Stimulated activated effector memory CD8-positive, alpha-beta T cell treated with anti-CD3 and anti-CD28 coated beads, Interleukin-12 subunit alpha, Interleukin-12 subunit beta, amount 100 ng/mL, for 72 hours (primary cell): ENCODE measurements around the gene CDH22.
A peak's percentile ranks its signal among the peaks of the same experiment; 100 is the strongest.

Source experiments
- ATAC-seq: fragments of 150-1000 bp; cut with Tn5 transposase; 2 replicates; pipeline ENCODE4 v1.10.0; 2021
- DNase-seq, 2 donors: peaks; one replicate each; pipeline ENCODE4 v3.0.0; 2021 to 2022; ENCODE audit warnings: low spot score in 2 of 2
- H3K27ac Mint-ChIP-seq: one replicate; pipeline ENCODE4 v1.8.0; 2022; ENCODE audit warnings: mild to moderate bottlenecking, mixed read lengths
- H3K36me3 Mint-ChIP-seq: one replicate; pipeline ENCODE4 v1.8.0; 2022; ENCODE audit warnings: mild to moderate bottlenecking, mixed read lengths
- H3K4me1 Mint-ChIP-seq: one replicate; pipeline ENCODE4 v1.8.0; 2022; ENCODE audit warnings: mixed read lengths
- H3K4me3 Mint-ChIP-seq: one replicate; pipeline ENCODE4 v1.8.0; 2022; ENCODE audit warnings: mild to moderate bottlenecking, mixed read lengths
- H3K9me3 Mint-ChIP-seq: one replicate; pipeline ENCODE4 v1.8.0; 2022; ENCODE audit warnings: mixed read lengths

The CDH22 gene

GRCh38 chr20:46308258-46309157, at the start of gene CDH22:
Gene CDH22 (minus strand): TSS chr20:46308498. CDS start chr20:46251294, 57,204 bp downstream.
- peak; percentile 4 to 54 for DNase-seq
- H3K27ac Mint-ChIP-seq = no peak within 1 kb of the TSS
- ATAC-seq = peak; percentile 56
- no peaks in the 10 kb centered on the region for H3K36me3 Mint-ChIP-seq
- H3K4me1 Mint-ChIP-seq = peaks cover 17% of the 10 kb centered on the region
- H3K9me3 Mint-ChIP-seq = no peaks in the 10 kb centered on the region
- H3K4me3 Mint-ChIP-seq = peak within 1 kb of the TSS; percentile 45

GRCh38 chr20:46357030-46357514, 48.8 kb upstream of the CDH22 start:
- H3K36me3 Mint-ChIP-seq = peaks cover 49% of the 10 kb centered on the region
- DNase-seq = no peak
- H3K9me3 Mint-ChIP-seq = no peaks in the 10 kb centered on the region
- peak overlapping the region; percentile 86 for H3K27ac Mint-ChIP-seq
- no peak for ATAC-seq
- H3K4me3 Mint-ChIP-seq = no peak overlapping the region
- peaks cover 66% of the 10 kb centered on the region for H3K4me1 Mint-ChIP-seq

DNA sequence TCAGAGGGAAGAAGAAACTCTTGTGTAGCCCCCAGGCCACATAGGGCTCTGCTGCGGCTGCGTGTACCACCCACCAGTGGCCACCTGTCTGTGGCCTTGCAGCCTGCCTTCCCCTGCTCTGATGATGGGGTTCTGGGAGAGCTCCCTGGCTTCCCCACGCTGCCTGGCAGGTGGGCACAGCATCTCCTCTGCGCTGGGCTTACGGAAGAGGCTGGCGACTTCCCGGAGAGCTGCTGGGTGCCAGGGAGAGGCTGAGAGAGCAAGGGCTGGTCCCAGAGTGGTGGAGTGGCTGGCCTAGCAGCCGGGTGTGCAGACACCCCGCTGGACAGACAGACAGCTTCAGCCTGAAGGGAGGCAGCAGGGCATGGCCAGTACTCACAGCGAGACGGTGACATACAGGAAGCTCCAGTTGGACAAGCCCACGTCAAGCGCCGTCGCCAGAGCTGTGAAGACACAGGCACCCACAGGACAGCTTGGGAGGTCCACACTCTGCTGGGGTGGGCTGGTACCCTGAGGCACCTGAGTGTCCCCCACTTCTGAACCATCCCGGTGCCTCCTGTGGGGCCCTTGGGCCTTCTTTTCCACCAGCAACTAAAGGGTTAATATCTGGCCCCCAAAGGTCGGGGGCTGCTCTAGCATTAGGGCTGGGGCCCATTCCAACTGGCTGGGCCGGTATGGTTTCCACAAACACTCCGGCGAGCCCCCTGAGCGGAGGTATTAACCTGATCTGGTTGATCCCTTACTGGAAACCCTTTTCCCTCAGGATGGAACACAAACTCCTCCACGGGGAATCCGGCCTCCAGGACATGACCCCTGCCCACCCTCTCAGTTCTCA, 48.1 kb upstream of the CDH22 start:
- H3K36me3 Mint-ChIP-seq = peaks cover 45% of the 10 kb centered on the region
- ATAC-seq = no peak
- H3K27ac Mint-ChIP-seq = peak overlapping the region; percentile 92
- H3K4me1 Mint-ChIP-seq = peaks cover 61% of the 10 kb centered on the region
- H3K9me3 Mint-ChIP-seq = no peaks in the 10 kb centered on the region
- no peak overlapping the region for H3K4me3 Mint-ChIP-seq
- no peak for DNase-seq

- Mint-ChIP-seq H3K36me3 (peaks cover 41% of the 10 kb centered on the region), H3K27ac (peak overlapping the region; percentile 92), H3K9me3 (no peaks in the 10 kb centered on the region), H3K4me1 (peaks cover 61% of the 10 kb centered on the region), H3K4me3 (no peak overlapping the region)
- ATAC-seq (no peak), DNase-seq (no peak)
These were observed 47.5 kb upstream of the CDH22 start for GRCh38 chr20:46355778-46356177.

- no peak for ATAC-seq
- H3K27ac Mint-ChIP-seq = peak overlapping the region; percentile 92
- H3K36me3 Mint-ChIP-seq = peaks cover 44% of the 10 kb centered on the region
- H3K4me1 Mint-ChIP-seq = peaks cover 68% of the 10 kb centered on the region
- H3K9me3 Mint-ChIP-seq = no peaks in the 10 kb centered on the region
- no peak overlapping the region for H3K4me3 Mint-ChIP-seq
- no peak for DNase-seq
These were observed 46.8 kb upstream of the CDH22 start for GRCh38 chr20:46354920-46355654.

GRCh38 chr20:46354207-46354555, 45.9 kb upstream of the CDH22 start:
- peak overlapping the region; percentile 92 for H3K27ac Mint-ChIP-seq
- H3K36me3 Mint-ChIP-seq = peaks cover 46% of the 10 kb centered on the region
- no peak overlapping the region for H3K4me3 Mint-ChIP-seq
- ATAC-seq = no peak
- DNase-seq = no peak
- H3K9me3 Mint-ChIP-seq = no peaks in the 10 kb centered on the region
- H3K4me1 Mint-ChIP-seq = peaks cover 59% of the 10 kb centered on the region

- Mint-ChIP-seq H3K9me3 (no peaks in the 10 kb centered on the region), H3K4me1 (peaks cover 54% of the 10 kb centered on the region), H3K4me3 (no peak overlapping the region), H3K27ac (peak overlapping the region; percentile 92), H3K36me3 (peaks cover 51% of the 10 kb centered on the region)
- ATAC-seq (no peak), DNase-seq (no peak)
These were observed 45.4 kb upstream of the CDH22 start for GRCh38 chr20:46353500-46354206.

DNA sequence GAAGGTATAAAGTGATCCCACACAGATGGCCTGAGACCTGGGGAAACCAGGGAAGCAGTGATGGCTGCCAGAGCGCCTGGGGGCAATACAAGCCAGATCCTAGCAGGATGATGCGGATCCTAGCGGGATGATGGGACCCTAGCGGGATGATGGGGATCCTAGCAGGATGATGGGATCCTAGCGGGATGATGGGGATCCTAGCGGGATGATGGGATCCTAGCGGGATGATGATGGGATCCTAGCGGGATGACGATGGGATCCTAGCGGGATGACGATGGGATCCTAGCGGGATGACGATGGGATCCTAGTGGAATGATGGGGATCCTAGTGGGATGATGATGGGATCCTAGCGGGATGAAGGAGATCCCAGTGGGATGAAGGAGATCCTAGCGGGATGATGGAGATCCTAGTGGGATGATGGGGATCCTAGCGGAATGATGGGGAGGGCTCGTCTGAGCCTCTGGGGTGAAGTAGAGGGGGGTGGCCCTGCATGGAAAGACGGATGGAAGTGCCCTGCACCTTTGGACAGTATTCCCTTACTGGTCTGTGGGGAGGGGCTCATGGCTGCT, 44.2 kb upstream of the CDH22 start:
- no peak for ATAC-seq
- peak overlapping the region; percentile 92 for H3K27ac Mint-ChIP-seq
- H3K4me3 Mint-ChIP-seq = no peak overlapping the region
- peaks cover 50% of the 10 kb centered on the region for H3K36me3 Mint-ChIP-seq
- H3K4me1 Mint-ChIP-seq = peaks cover 44% of the 10 kb centered on the region
- no peaks in the 10 kb centered on the region for H3K9me3 Mint-ChIP-seq
- DNase-seq = no peak

DNA sequence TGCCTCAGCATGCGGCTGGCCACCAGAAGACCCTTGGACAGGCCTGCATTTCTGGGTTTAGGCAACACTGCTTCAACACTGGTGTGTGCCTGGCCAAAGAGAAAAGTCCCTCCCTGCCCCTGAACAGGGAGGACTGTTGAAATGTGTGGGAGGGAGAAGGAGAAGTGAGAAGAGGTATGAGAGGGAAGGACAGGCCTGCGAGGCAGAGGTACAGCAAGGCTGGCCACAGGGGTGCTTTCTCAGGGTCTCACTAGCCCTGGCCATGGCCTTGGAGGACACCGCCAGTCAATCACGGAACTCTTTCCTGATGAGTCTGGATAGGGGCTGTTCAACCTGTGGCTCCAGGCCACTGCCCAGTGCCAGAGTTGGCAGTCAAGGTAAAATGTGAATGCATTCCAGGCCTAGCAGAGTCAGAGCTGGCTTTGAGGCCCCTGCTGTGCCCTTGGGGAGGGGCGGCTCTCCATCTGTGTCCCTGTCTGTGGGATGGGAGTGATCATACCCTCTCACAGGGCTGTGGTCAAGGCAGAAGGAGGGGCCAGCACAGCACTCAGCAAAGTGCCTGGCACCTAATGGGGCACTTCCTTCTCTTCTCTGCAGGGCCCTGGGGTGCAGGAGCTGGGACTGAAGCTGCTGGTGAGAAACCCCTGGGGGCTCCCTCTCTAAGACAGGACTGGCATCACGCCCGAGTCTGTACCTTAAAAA, 43.2 kb upstream of the CDH22 start:
- ATAC-seq = no peak
- peak overlapping the region; percentile 92 for H3K27ac Mint-ChIP-seq
- no peak overlapping the region for H3K4me3 Mint-ChIP-seq
- H3K9me3 Mint-ChIP-seq = no peaks in the 10 kb centered on the region
- peaks cover 48% of the 10 kb centered on the region for H3K36me3 Mint-ChIP-seq
- DNase-seq = no peak
- H3K4me1 Mint-ChIP-seq = peaks cover 38% of the 10 kb centered on the region

DNA sequence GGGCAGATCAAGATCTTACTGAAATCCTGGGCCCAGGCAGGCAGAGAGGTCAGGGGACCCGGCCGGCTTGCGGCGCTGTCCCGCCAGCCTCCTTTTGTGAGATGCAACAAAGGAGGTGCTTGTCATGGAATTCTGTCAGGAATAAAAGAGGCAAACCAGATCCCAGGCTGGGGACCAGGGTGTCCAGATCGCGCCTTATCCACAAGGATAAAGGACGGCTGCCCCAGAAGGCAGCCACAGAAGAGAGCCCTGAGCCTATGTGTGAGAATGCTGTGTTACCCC, 42.6 kb upstream of the CDH22 start:
- peak overlapping the region; percentile 42 for H3K4me3 Mint-ChIP-seq
- no peaks in the 10 kb centered on the region for H3K9me3 Mint-ChIP-seq
- DNase-seq (no peak), ATAC-seq (no peak)
- peak overlapping the region; percentile 92 for H3K27ac Mint-ChIP-seq
- peaks cover 46% of the 10 kb centered on the region for H3K36me3 Mint-ChIP-seq
- peaks cover 37% of the 10 kb centered on the region for H3K4me1 Mint-ChIP-seq

GRCh38 chr20:46350201-46350985, 42.1 kb upstream of the CDH22 start:
- Mint-ChIP-seq H3K4me3 (peak overlapping the region; percentile 42), H3K36me3 (peaks cover 41% of the 10 kb centered on the region), H3K27ac (peak overlapping the region; percentile 92), H3K4me1 (peaks cover 37% of the 10 kb centered on the region), H3K9me3 (no peaks in the 10 kb centered on the region)
- DNase-seq (no peak), ATAC-seq (peak; percentile 76)

DNA sequence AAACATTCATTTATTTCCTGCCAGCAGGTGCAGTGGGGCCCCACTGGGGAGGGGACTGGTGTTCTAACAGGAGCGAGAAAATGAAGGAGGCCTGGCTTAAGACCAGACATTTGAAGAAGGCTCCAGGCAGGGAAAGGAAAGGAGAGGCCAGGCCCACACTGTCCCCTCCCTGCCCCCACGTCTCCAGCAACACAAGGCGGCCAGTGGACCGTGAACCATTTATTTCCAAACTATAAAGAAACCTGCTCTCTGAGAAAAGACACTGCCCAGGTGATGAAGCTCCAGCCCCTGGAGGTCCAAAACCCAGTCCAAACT, 41.4 kb upstream of the CDH22 start:
- no peaks in the 10 kb centered on the region for H3K9me3 Mint-ChIP-seq
- DNase-seq (no peak), ATAC-seq (no peak)
- peaks cover 34% of the 10 kb centered on the region for H3K4me1 Mint-ChIP-seq
- no peak overlapping the region for H3K27ac Mint-ChIP-seq
- no peak overlapping the region for H3K4me3 Mint-ChIP-seq
- H3K36me3 Mint-ChIP-seq = peaks cover 41% of the 10 kb centered on the region

DNA sequence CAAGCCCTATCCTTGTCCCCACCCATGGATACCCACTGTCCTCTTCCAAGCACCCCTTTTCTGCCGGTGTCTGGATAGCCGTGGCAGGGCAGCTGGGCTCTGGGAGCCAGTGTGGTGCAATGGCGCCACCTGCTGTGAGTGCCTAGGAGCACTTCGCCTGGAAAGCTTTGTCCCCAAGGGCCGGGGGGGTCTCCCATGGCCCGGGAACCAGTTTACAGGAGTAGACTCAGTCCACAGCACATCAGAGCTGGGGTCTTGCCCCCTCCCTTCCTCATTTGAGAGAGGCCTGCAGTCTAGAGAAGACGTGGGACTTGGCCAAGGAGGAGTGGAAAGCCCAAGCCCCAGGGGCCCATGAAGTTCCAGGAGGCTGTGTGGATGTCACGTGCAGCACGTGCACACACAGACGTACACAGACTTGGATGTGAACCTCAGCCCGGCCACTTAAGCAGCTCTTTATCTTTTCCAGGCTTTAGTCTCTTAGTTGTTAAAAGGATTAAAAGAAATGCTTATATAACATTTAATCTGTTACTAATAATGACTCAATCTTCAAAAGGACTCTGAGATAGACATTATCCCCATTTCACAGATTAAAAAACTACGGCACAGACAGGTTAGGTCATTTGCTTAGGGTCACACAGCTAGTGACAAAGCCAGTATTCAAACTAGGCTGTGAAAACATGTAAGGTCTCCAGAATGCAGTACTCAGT, 40.9 kb upstream of the CDH22 start:
- H3K9me3 Mint-ChIP-seq = no peaks in the 10 kb centered on the region
- peak; percentile 46 to 66 for DNase-seq
- H3K36me3 Mint-ChIP-seq = peaks cover 41% of the 10 kb centered on the region
- peak overlapping the region; percentile 17 for H3K27ac Mint-ChIP-seq
- ATAC-seq = peak; percentile 55
- peaks cover 29% of the 10 kb centered on the region for H3K4me1 Mint-ChIP-seq
- H3K4me3 Mint-ChIP-seq = no peak overlapping the region
